HepG2 (cell line): Measurements from ENCODE around the gene CMTM3. TPM values are rescaled to one million over a fixed set of nuclear protein-coding genes. Genes with fewer than 3 reads are reported as not detected.

ENCODE experiments used
- ELF1 ChIP-seq: sonication (generic); formaldehyde crosslinking; IDR thresholded peaks from 2 replicates; pipeline ENCODE4 v1.4.0; 2020; ENCODE audit warnings: missing genetic modification reagents
- FOXC1 ChIP-seq: sonication (generic); formaldehyde crosslinking; IDR thresholded peaks from 2 replicates; pipeline ENCODE4 v1.8.0; 2022; ENCODE audit warnings: mild to moderate bottlenecking, missing genetic modification reagents, borderline replicate concordance
- HMG20B ChIP-seq: conservative IDR thresholded peaks from 2 replicates; pipeline ENCODE4 v1.6.1; 2016; ENCODE audit warnings: missing genetic modification reagents, missing compliant biosample characterization
- HNF1B ChIP-seq: sonication (generic); formaldehyde crosslinking; IDR thresholded peaks from 2 replicates; pipeline ENCODE4 v1.5.1; 2020; ENCODE audit warnings: mild to moderate bottlenecking, moderate library complexity, missing genetic modification reagents
- KDM3A ChIP-seq: IDR thresholded peaks from 2 replicates; pipeline ENCODE4 v1.6.1; 2018; ENCODE audit warnings: low read depth, missing compliant biosample characterization
- MEF2D ChIP-seq: sonication (generic); formaldehyde crosslinking; IDR thresholded peaks from 2 replicates; pipeline ENCODE4 v1.5.1; 2020; ENCODE audit warnings: mild to moderate bottlenecking, missing genetic modification reagents
- MYNN ChIP-seq: sonication (generic); formaldehyde crosslinking; IDR thresholded peaks from 2 replicates; pipeline ENCODE4 v1.4.0; 2020; ENCODE audit warnings: mild to moderate bottlenecking, low read depth, missing genetic modification reagents
- NCOA2 ChIP-seq: sonication (generic); formaldehyde crosslinking; IDR thresholded peaks from 2 replicates; pipeline ENCODE4 v1.8.0; 2022; ENCODE audit warnings: inconsistent platforms
- RAD21 ChIP-seq: fragments of 450-650 bp; formaldehyde crosslinking; IDR thresholded peaks from 2 replicates; pipeline ENCODE4 v1.5.0; 2020; ENCODE audit warnings: mild to moderate bottlenecking
- RFXANK ChIP-seq: IDR thresholded peaks from 2 replicates; pipeline ENCODE4 v1.6.1; 2016
- SAP130 ChIP-seq: IDR thresholded peaks from 2 replicates; pipeline ENCODE4 v1.6.1; 2016; ENCODE audit warnings: low read depth
- SIN3B ChIP-seq: fragments of 150-350 bp; IDR thresholded peaks from 2 replicates; pipeline ENCODE4 v1.6.1; 2014; ENCODE audit warnings: low read length
- SMAD3 ChIP-seq: sonication (generic); formaldehyde crosslinking; IDR thresholded peaks from 2 replicates; pipeline ENCODE4 v1.4.0; 2020; ENCODE audit warnings: missing genetic modification reagents
- SNAPC2 ChIP-seq: sonication (generic); formaldehyde crosslinking; IDR thresholded peaks from 2 replicates; pipeline ENCODE4 v1.8.1; 2022; ENCODE audit warnings: mild to moderate bottlenecking, missing genetic modification reagents
- TEAD3 ChIP-seq: optimal IDR thresholded peaks from 2 replicates; pipeline ENCODE3; 2016; ENCODE audit warnings: borderline replicate concordance
- XRCC5 ChIP-seq: fragments of 200-400 bp; formaldehyde crosslinking; optimal IDR thresholded peaks from 2 replicates; pipeline ENCODE3; 2017; ENCODE audit warnings: mild to moderate bottlenecking, low read length
- ZKSCAN1 ChIP-seq: fragments of 150-350 bp; IDR thresholded peaks from 2 replicates; pipeline ENCODE4 v1.6.1; 2014; ENCODE audit warnings: low read length
- ZNF138 ChIP-seq: sonication (generic); formaldehyde crosslinking; IDR thresholded peaks from 2 replicates; pipeline ENCODE4 v1.5.0; 2020; ENCODE audit warnings: mild to moderate bottlenecking, low read depth, missing genetic modification reagents
- ZNF205 ChIP-seq: IDR thresholded peaks from 2 replicates; pipeline ENCODE4 v1.6.1; 2018; ENCODE audit warnings: missing biosample characterization, missing genetic modification reagents
- ZNF607 ChIP-seq: sonication (generic); formaldehyde crosslinking; IDR thresholded peaks from 2 replicates; pipeline ENCODE4 v1.5.1; 2020; ENCODE audit warnings: missing genetic modification reagents, mild to moderate bottlenecking, borderline replicate concordance
- ZNF644 ChIP-seq: IDR thresholded peaks from 2 replicates; pipeline ENCODE4 v1.6.1; 2016; ENCODE audit warnings: low read depth
- ZNF737 ChIP-seq: sonication (generic); formaldehyde crosslinking; IDR thresholded peaks from 2 replicates; pipeline ENCODE4 v1.5.0; 2020; ENCODE audit warnings: missing genetic modification reagents, mild to moderate bottlenecking, borderline replicate concordance
- ZNF782 ChIP-seq: sonication (generic); formaldehyde crosslinking; IDR thresholded peaks from 2 replicates; pipeline ENCODE4 v1.4.0; 2020; ENCODE audit warnings: missing genetic modification reagents, mild to moderate bottlenecking, borderline replicate concordance
- polyA plus RNA-seq, 8 experiments: library from polyadenylated mRNA; depleted of rRNA in 3 of 8; stranded (reverse) in 7 of 8; unstranded in 1 of 8; fragments of >200 nt; fragmentation: Illumina TruSeq in 4 of 8; extraction: Trizol in 4 of 8; gene quantifications; 2 replicates each; pipeline versions ENCODE4 v1.2.1 to v1.2.3, GENCODE V29; 2011 to 2016; ENCODE audit warnings: low read depth in 4 of 8, missing spikeins in 1 of 8, mixed read lengths in 1 of 8; ENCODE audit not compliant: insufficient read depth in 1 of 8
- total RNA-seq, 5 experiments: library from RNA; depleted of rRNA; stranded (reverse); fragments of >200 nt; fragmentation: Illumina TruSeq; extraction: Trizol; gene quantifications; 2 replicates each; pipeline ENCODE4 v1.2.3, GENCODE V29; 2016; ENCODE audit warnings: low read depth in 1 of 5
- TF ChIP-seq, protein P1 (sequence below): sonication (generic); formaldehyde crosslinking; IDR thresholded peaks from 2 replicates; pipeline ENCODE4 v1.8.1; 2023; ENCODE audit warnings: mild to moderate bottlenecking, moderate library complexity, missing genetic modification reagents
- TF ChIP-seq, protein P2 (sequence below): sonication (generic); formaldehyde crosslinking; IDR thresholded peaks from 2 replicates; pipeline ENCODE4 v1.5.0; 2020; ENCODE audit warnings: mild to moderate bottlenecking, missing genetic modification reagents, borderline replicate concordance

CMTM3 gene
- total and polyA plus RNA-seq, 2 of the 13 experiments (the other 11 are each of a cell fraction or from before 2014, with no cell fraction given): 29.2 to 48.7 TPM

DNA sequence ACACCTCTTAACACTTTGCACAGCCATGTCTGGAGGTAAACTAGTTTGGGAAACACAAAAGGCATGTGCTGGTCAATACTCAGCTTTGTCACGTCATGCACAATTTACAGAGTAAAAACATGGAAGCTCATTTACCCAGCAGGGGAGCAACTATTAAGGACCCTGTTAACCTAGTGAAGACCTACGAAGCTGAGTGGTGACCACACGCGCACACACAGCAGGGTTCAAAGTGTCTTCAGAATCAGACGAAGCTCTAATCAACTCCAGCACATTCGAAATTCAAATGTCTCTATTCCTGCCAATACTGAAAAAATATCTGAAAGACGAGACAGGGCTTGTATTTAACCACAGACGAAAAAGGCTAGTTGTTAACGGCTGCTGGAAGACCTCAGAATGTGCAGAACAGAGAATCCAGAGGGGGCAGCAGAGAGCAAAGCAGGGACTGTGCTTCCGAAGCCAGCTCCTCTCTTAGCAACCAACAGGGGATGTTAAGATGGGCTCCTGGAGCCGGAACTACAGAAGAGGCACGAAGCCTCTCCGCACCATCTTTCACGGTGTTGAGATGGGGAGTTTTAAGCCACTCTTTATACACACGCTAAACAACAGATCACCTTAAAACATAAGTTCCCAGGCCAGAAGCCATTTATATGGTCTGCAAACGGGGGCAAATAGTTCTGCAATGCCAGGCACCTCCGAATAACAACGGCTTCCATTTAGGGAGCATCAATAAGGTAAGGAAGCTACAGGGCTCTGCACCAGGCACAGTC is 46.4 kb downstream of the CMTM3 start (continued):
- TF ChIP-seq MEF2D (CRISPR knock-in tag) (no peak), ZKSCAN1 (no peak), NCOA2 (0 out of 2 replicates have a peak, but pooled peaks have one; percentile 24), ZNF138 (CRISPR knock-in tag) (no peak), KDM3A (CRISPR knock-in tag) (no peak), ZNF782 (CRISPR knock-in tag) (no peak), TEAD3 (peak; percentile 74), HMG20B (0 out of 2 replicates have a peak, but pooled peaks have one; percentile 33), SIN3B (no peak), RFXANK (0 out of 2 replicates have a peak, but pooled peaks have one; percentile 45), ZNF644 (no peak), SNAPC2 (peak; percentile 28; the same call in 1 of the 2 replicates), XRCC5 (peak; percentile 97), HNF1B (peak; percentile 38; the same call in 1 of the 2 replicates), MYNN (CRISPR knock-in tag) (0 out of 2 replicates have a peak, but pooled peaks have one; percentile 64), FOXC1 (CRISPR knock-in tag) (0 out of 2 replicates have a peak, but pooled peaks have one; percentile 45), ZNF205 (CRISPR knock-in tag) (peak; percentile 36; the same call in 1 of the 2 replicates), ZNF737 (0 out of 2 replicates have a peak, but pooled peaks have one; percentile 55), SMAD3 (peak; percentile 71; the same call in 1 of the 2 replicates), ZNF607 (CRISPR knock-in tag) (0 out of 2 replicates have a peak, but pooled peaks have one; percentile 37), RAD21 (CRISPR knock-in tag) (peak; percentile 58), ELF1 (CRISPR knock-in tag) (peak; percentile 44; the same call in 1 of the 2 replicates), SAP130 (CRISPR knock-in tag) (peak; percentile 48; the same call in 1 of the 2 replicates)
- TF ChIP-seq, protein P1, sequence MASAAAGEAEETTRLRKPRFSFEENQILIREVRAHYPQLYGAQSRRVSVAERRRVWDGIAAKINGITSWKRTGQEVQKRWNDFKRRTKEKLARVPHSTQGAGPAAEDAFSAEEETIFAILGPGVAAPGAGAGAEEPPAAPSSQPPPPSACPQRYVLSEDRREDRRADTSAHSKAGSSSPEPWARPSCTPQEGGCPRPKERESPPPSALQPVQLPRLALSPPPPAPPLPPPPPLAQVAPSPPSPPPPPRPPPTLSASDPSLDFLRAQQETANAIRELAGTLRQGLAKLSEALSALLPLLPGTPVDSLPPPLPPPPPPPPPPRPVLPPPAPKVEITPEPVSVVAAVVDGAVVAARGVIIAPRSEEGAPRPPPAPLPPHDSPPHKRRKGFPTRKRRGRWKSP (CRISPR knock-in tag): no peak
- TF ChIP-seq, protein P2, sequence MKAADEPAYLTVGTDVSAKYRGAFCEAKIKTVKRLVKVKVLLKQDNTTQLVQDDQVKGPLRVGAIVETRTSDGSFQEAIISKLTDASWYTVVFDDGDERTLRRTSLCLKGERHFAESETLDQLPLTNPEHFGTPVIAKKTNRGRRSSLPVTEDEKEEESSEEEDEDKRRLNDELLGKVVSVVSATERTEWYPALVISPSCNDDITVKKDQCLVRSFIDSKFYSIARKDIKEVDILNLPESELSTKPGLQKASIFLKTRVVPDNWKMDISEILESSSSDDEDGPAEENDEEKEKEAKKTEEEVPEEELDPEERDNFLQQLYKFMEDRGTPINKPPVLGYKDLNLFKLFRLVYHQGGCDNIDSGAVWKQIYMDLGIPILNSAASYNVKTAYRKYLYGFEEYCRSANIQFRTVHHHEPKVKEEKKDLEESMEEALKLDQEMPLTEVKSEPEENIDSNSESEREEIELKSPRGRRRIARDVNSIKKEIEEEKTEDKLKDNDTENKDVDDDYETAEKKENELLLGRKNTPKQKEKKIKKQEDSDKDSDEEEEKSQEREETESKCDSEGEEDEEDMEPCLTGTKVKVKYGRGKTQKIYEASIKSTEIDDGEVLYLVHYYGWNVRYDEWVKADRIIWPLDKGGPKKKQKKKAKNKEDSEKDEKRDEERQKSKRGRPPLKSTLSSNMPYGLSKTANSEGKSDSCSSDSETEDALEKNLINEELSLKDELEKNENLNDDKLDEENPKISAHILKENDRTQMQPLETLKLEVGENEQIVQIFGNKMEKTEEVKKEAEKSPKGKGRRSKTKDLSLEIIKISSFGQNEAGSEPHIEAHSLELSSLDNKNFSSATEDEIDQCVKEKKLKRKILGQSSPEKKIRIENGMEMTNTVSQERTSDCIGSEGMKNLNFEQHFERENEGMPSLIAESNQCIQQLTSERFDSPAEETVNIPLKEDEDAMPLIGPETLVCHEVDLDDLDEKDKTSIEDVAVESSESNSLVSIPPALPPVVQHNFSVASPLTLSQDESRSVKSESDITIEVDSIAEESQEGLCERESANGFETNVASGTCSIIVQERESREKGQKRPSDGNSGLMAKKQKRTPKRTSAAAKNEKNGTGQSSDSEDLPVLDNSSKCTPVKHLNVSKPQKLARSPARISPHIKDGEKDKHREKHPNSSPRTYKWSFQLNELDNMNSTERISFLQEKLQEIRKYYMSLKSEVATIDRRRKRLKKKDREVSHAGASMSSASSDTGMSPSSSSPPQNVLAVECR (CRISPR knock-in tag): peak; percentile 40; the same call in 1 of the 2 replicates
